PFSK-1 (cell line): ENCODE results near the gene RPL23.

ENCODE experiments used
- POLR2AphosphoS5 ChIP-seq: IDR thresholded peaks from 2 replicates; pipeline ENCODE4 v1.6.1; 2012; ENCODE audit warnings: low read depth, mild to moderate bottlenecking, control low read depth, low read length, moderate library complexity
- SIN3A ChIP-seq: IDR thresholded peaks from 2 replicates; pipeline ENCODE4 v1.6.1; 2012; ENCODE audit warnings: mild to moderate bottlenecking, low read length, moderate library complexity, borderline replicate concordance; ENCODE audit not compliant: insufficient read depth

GRCh38 chr17:38799501-38800236 is 53.9 kb downstream of the RPL23 start, which contains the start of gene PIP4K2B:
- TF ChIP-seq POLR2AphosphoS5 (peak; percentile 82), SIN3A (no peak)
